Measurements from ENCODE around the gene MAX. TPM values are rescaled to one million over a fixed set of nuclear protein-coding genes. Genes with fewer than 3 reads are reported as not detected.

MAX gene
- total and polyA plus RNA-seq, 2 experiments from 2014 or later, result 25.0 to 27.7 TPM

- TF ChIP-seq, protein P1, sequence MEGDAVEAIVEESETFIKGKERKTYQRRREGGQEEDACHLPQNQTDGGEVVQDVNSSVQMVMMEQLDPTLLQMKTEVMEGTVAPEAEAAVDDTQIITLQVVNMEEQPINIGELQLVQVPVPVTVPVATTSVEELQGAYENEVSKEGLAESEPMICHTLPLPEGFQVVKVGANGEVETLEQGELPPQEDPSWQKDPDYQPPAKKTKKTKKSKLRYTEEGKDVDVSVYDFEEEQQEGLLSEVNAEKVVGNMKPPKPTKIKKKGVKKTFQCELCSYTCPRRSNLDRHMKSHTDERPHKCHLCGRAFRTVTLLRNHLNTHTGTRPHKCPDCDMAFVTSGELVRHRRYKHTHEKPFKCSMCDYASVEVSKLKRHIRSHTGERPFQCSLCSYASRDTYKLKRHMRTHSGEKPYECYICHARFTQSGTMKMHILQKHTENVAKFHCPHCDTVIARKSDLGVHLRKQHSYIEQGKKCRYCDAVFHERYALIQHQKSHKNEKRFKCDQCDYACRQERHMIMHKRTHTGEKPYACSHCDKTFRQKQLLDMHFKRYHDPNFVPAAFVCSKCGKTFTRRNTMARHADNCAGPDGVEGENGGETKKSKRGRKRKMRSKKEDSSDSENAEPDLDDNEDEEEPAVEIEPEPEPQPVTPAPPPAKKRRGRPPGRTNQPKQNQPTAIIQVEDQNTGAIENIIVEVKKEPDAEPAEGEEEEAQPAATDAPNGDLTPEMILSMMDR (conservative IDR thresholded peaks at IDR 0.05; ENCODE audit: low read depth in 2 of 2), result no peak
- no peak for TF ChIP-seq ZNF462 (CRISPR knock-in tag; IDR thresholded peaks at IDR 0.05)
- TF ChIP-seq ZNF114 (CRISPR knock-in tag; IDR thresholded peaks at IDR 0.05), result no peak
- TF ChIP-seq JUNB (IDR thresholded peaks at IDR 0.05; ENCODE audit: unreplicated experiment), result no peak
- TF ChIP-seq NANOG (IDR thresholded peaks at IDR 0.05; ENCODE audit: borderline replicate concordance), result no peak
- TF ChIP-seq POLR2AphosphoS5 (IDR thresholded peaks at IDR 0.05; ENCODE audit: low read depth), result no peak
- no peak for TF ChIP-seq EZH2phosphoT487 (IDR thresholded peaks at IDR 0.05; ENCODE audit: unreplicated experiment)
- TF ChIP-seq STAT1 (IDR thresholded peaks at IDR 0.05; ENCODE audit: unreplicated experiment), result no peak
- TF ChIP-seq, protein P2, sequence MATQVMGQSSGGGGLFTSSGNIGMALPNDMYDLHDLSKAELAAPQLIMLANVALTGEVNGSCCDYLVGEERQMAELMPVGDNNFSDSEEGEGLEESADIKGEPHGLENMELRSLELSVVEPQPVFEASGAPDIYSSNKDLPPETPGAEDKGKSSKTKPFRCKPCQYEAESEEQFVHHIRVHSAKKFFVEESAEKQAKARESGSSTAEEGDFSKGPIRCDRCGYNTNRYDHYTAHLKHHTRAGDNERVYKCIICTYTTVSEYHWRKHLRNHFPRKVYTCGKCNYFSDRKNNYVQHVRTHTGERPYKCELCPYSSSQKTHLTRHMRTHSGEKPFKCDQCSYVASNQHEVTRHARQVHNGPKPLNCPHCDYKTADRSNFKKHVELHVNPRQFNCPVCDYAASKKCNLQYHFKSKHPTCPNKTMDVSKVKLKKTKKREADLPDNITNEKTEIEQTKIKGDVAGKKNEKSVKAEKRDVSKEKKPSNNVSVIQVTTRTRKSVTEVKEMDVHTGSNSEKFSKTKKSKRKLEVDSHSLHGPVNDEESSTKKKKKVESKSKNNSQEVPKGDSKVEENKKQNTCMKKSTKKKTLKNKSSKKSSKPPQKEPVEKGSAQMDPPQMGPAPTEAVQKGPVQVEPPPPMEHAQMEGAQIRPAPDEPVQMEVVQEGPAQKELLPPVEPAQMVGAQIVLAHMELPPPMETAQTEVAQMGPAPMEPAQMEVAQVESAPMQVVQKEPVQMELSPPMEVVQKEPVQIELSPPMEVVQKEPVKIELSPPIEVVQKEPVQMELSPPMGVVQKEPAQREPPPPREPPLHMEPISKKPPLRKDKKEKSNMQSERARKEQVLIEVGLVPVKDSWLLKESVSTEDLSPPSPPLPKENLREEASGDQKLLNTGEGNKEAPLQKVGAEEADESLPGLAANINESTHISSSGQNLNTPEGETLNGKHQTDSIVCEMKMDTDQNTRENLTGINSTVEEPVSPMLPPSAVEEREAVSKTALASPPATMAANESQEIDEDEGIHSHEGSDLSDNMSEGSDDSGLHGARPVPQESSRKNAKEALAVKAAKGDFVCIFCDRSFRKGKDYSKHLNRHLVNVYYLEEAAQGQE (IDR thresholded peaks at IDR 0.05; ENCODE audit: unreplicated experiment), result no peak
- TF ChIP-seq ZNF331 (CRISPR knock-in tag; IDR thresholded peaks at IDR 0.05; ENCODE audit: low read depth), result no peak
- TF ChIP-seq EZH2 (IDR thresholded peaks at IDR 0.05; ENCODE audit: low read depth, unreplicated experiment), result no peak
- no peak for TF ChIP-seq ETS1 (IDR thresholded peaks at IDR 0.05)
- TF ChIP-seq CREB1 (CRISPR knock-in tag; IDR thresholded peaks at IDR 0.05; ENCODE audit: low read depth), result no peak
- H3K27me3 Mint-ChIP-seq (ENCODE audit: insufficient read depth, low read depth, poor library complexity), result no peaks in the 10 kb centered on the region
- H3K9me3 Mint-ChIP-seq, result no peaks in the 10 kb centered on the region
- DNase-seq (ENCODE audit: low spot score), result no peak
- H3F3A ChIP-seq (replicated peaks; ENCODE audit: low read depth), result no peaks in the 10 kb centered on the region
- H3K27ac Mint-ChIP-seq, result no peak overlapping the region
- no peak for ATAC-seq
- no peaks in the 10 kb centered on the region for H3K9me2 ChIP-seq (ENCODE audit: insufficient read depth)
- H3K27me3 ChIP-seq (ENCODE audit: insufficient read depth), result no peaks in the 10 kb centered on the region
- H3K4me1 Mint-ChIP-seq, result no peaks in the 10 kb centered on the region
- no peaks in the 10 kb centered on the region for H3K4me1 ChIP-seq (ENCODE audit: insufficient read depth)
- H3K36me3 Mint-ChIP-seq (ENCODE audit: low read depth), result peaks cover 15% of the 10 kb centered on the region
- no peak overlapping the region for H3K4me3 ChIP-seq
- no peak overlapping the region for H3K27ac ChIP-seq (ENCODE audit: low read depth)
- peaks cover 5% of the 10 kb centered on the region for H3K36me3 ChIP-seq (ENCODE audit: insufficient read depth)
- H3K79me2 ChIP-seq (replicated peaks; ENCODE audit: insufficient read depth), result no peaks in the 10 kb centered on the region
- H4K20me1 ChIP-seq (replicated peaks; ENCODE audit: insufficient read depth), result no peaks in the 10 kb centered on the region
- H2AFZ ChIP-seq, result no peak overlapping the region
- no peak overlapping the region for H3K4me2 ChIP-seq
- H3K4me3 Mint-ChIP-seq, result no peak overlapping the region
Measured at GRCh38 chr14:65027127-65027799, 75.1 kb downstream of the MAX start.

Data from GM23338 (cell line).